HCT116 (cell line): Measurements from ENCODE around the gene VSTM1. TPM values are rescaled to one million over a fixed set of nuclear protein-coding genes. Genes with fewer than 3 reads are reported as not detected.

Source experiments
- ATAC-seq: fragments of 200-7000 bp; cut with Tn5 transposase; 2 replicates; pipeline ENCODE4 v1.9.1; 2020; ENCODE audit warnings: mild to moderate bottlenecking, moderate library complexity
- BruUV-seq: library from RNA; stranded (reverse); fragments of 400-500 nt; replicated peaks from 2 replicates; lab custom pipeline; 2021; lab: Mats Ljungman, UMichigan
- CTCF ChIA-PET: fragments of 300-600 bp; sonication (Branson Sonifier 250); formaldehyde crosslinking; loops from one replicate; lab custom pipeline; 2021; ENCODE audit warnings: antibody characterized with exemption; lab: Charles Lee
- POLR2A ChIA-PET: fragments of 300-600, 350-600 bp; sonication (Branson Sonifier 250); formaldehyde crosslinking; loops from one replicate; lab custom pipeline; 2021; ENCODE audit warnings: antibody characterized with exemption; lab: Charles Lee
- RAD21 ChIA-PET, 2 experiments: fragments of 300-600 bp; sonication (Branson Sonifier 250); formaldehyde crosslinking; loops; one replicate each; lab custom pipeline; 2023; ENCODE audit warnings: low total read pairs in 2 of 2; ENCODE audit not compliant: uncharacterized antibody in 2 of 2, unreplicated experiment in 2 of 2, low non-redundant PET in 1 of 2; lab: Charles Lee
- DNase-seq: peaks from one replicate; pipeline ENCODE4 v3.0.0-alpha.2; 2010; ENCODE audit warnings: low read depth, low spot score
- H2AFZ ChIP-seq: fragments of 200-600 bp; shearing (Covaris generic), sonication (generic); 2 replicates; pipeline ENCODE4 v1.6.1; 2017; ENCODE audit warnings: low read depth, mixed run types, mixed read lengths, antibody characterized with exemption, low read length; ENCODE audit not compliant: poor library complexity, severe bottlenecking
- H3K27ac ChIP-seq: 2 replicates; pipeline ENCODE4 v1.5.1; 2012; ENCODE audit warnings: low read depth, low read length
- H3K27me3 ChIP-seq: fragments of 200-600 bp; sonication (generic); 2 replicates; pipeline ENCODE4 v1.6.1; 2016; ENCODE audit warnings: mixed run types, low read length, mixed read lengths; ENCODE audit not compliant: insufficient read depth
- H3K36me3 ChIP-seq, 2 experiments: fragments of 200-500 bp in 1 of 2; fragments of 200-600 bp in 1 of 2; sonication (Bioruptor generic) in 1 of 2; sonication (generic) in 1 of 2; 2 replicates each; pipeline versions ENCODE4 v1.5.1 to v1.6.1; 2014 to 2016; ENCODE audit warnings: low read length in 2 of 2, inconsistent platforms in 1 of 2, mixed read lengths in 1 of 2, mixed run types in 1 of 2; ENCODE audit not compliant: insufficient read depth in 2 of 2, control insufficient read depth in 1 of 2
- H3K4me1 ChIP-seq, 2 experiments: fragments of 200-600 bp in 1 of 2; sonication (generic) in 1 of 2; 2 replicates each; pipeline versions ENCODE4 v1.5.1 to v1.6.1; 2012 to 2017; ENCODE audit warnings: low read length in 2 of 2, inconsistent platforms in 1 of 2, mild to moderate bottlenecking in 1 of 2, mixed read lengths in 1 of 2, mixed run types in 1 of 2, moderate library complexity in 1 of 2; ENCODE audit not compliant: insufficient read depth in 2 of 2, control insufficient read depth in 1 of 2
- H3K4me2 ChIP-seq: fragments of 200-600 bp; sonication (generic); 2 replicates; pipeline ENCODE4 v1.6.1; 2017; ENCODE audit warnings: mixed run types, low read length, mixed read lengths
- H3K4me3 ChIP-seq, 2 experiments: fragments of 200-600 bp in 1 of 2; sonication (generic) in 1 of 2; replicated peaks in 1 of 2; 2 replicates each; pipeline ENCODE4 v1.5.1; 2011 to 2016; ENCODE audit warnings: low read length in 2 of 2, control low read depth in 1 of 2, low read depth in 1 of 2, mild to moderate bottlenecking in 1 of 2, mixed read lengths in 1 of 2, mixed run types in 1 of 2
- H3K79me2 ChIP-seq: fragments of 200-600 bp; sonication (generic); 2 replicates; pipeline ENCODE4 v1.6.1; 2017; ENCODE audit warnings: mild to moderate bottlenecking, mixed run types, low read length, moderate library complexity, mixed read lengths; ENCODE audit not compliant: insufficient read depth
- H3K9ac ChIP-seq: fragments of 200-600 bp; sonication (generic); 2 replicates; pipeline ENCODE4 v1.6.1; 2016; ENCODE audit warnings: low read length, mixed read lengths
- H3K9me2 ChIP-seq: fragments of 200-600 bp; sonication (generic), shearing (Covaris generic); 2 replicates; pipeline ENCODE4 v1.6.1; 2017; ENCODE audit warnings: mixed run types, mild to moderate bottlenecking, moderate library complexity; ENCODE audit not compliant: insufficient read depth
- H3K9me3 ChIP-seq, 2 experiments: fragments of 200-500 bp in 1 of 2; fragments of 200-600 bp in 1 of 2; sonication (Bioruptor generic) in 1 of 2; sonication (generic) in 1 of 2; 2 replicates each; pipeline ENCODE4 v1.6.1; 2014 to 2017; ENCODE audit warnings: low read length in 2 of 2, mixed read lengths in 2 of 2, inconsistent platforms in 1 of 2, low read depth in 1 of 2, mild to moderate bottlenecking in 1 of 2, mixed run types in 1 of 2, moderate library complexity in 1 of 2; ENCODE audit not compliant: control insufficient read depth in 1 of 2, insufficient read depth in 1 of 2
- H4K20me1 ChIP-seq: fragments of 200-600 bp; sonication (generic), shearing (Covaris generic); 2 replicates; pipeline ENCODE4 v1.6.1; 2017; ENCODE audit warnings: mixed run types, mild to moderate bottlenecking, moderate library complexity; ENCODE audit not compliant: insufficient read depth
- CEBPB ChIP-seq: IDR thresholded peaks from 2 replicates; pipeline ENCODE4 v1.6.1; 2012; ENCODE audit warnings: low read depth
- CTCF ChIP-seq, 3 experiments: fragments of 200-600 bp in 1 of 3; sonication (generic) in 1 of 3; IDR thresholded peaks in 2 of 3; conservative IDR thresholded peaks in 1 of 3; 2 replicates each; pipeline ENCODE4 v1.5.1; 2012 to 2017; ENCODE audit warnings: low read depth in 2 of 3, low read length in 2 of 3, antibody characterized with exemption in 1 of 3, borderline replicate concordance in 1 of 3, control low read depth in 1 of 3, mild to moderate bottlenecking in 1 of 3, mixed read lengths in 1 of 3, mixed run types in 1 of 3, moderate library complexity in 1 of 3; ENCODE audit not compliant: insufficient read depth in 1 of 3
- EGR1 ChIP-seq: IDR thresholded peaks from 2 replicates; pipeline ENCODE4 v1.6.1; 2012; ENCODE audit warnings: low read depth
- ELF1 ChIP-seq: IDR thresholded peaks from 2 replicates; pipeline ENCODE4 v1.6.1; 2012; ENCODE audit warnings: low read depth, borderline replicate concordance
- EZH2 ChIP-seq: fragments of 200-600 bp; sonication (generic); IDR thresholded peaks from 2 replicates; pipeline ENCODE4 v1.6.1; 2017; ENCODE audit warnings: antibody characterized with exemption, mixed run types
- EZH2phosphoT487 ChIP-seq: fragments of 200-600 bp; IDR thresholded peaks from 2 replicates; pipeline ENCODE4 v1.6.1; 2018; ENCODE audit warnings: antibody characterized with exemption, borderline replicate concordance
- JUND ChIP-seq: IDR thresholded peaks from 2 replicates; pipeline ENCODE4 v1.6.1; 2012
- MAX ChIP-seq: IDR thresholded peaks from 2 replicates; pipeline ENCODE4 v1.6.1; 2012
- POLR2A ChIP-seq: IDR thresholded peaks from 2 replicates; pipeline ENCODE4 v1.7.0; 2011; ENCODE audit warnings: borderline replicate concordance; ENCODE audit not compliant: insufficient read depth, insufficient read length; ENCODE audit errors: extremely low read depth
- REST ChIP-seq: IDR thresholded peaks from 2 replicates; pipeline ENCODE4 v1.6.1; 2012; ENCODE audit warnings: low read depth
- SP1 ChIP-seq: IDR thresholded peaks from 2 replicates; pipeline ENCODE4 v1.6.1; 2012; ENCODE audit warnings: low read depth
- ZFX ChIP-seq: fragments of 450-650 bp; IDR thresholded peaks from 2 replicates; pipeline ENCODE4 v1.6.1; 2017
- intact Hi-C: fragments of 100-400 bp; cut with micrococcal nuclease; formaldehyde crosslinking; loops from 2 replicates; pipeline ENCODE4 v1.10.0; 2022
- total RNA-seq: library from RNA; stranded (reverse); gene quantifications from one replicate; pipeline ENCODE4 v1.2.1, GENCODE V29; 2021; ENCODE audit not compliant: unreplicated experiment
- TF ChIP-seq, protein P1 (sequence below): IDR thresholded peaks from 2 replicates; pipeline ENCODE4 v1.6.1; 2011; ENCODE audit warnings: mild to moderate bottlenecking, low read length, moderate library complexity; ENCODE audit not compliant: insufficient replicate concordance; ENCODE audit errors: extremely low read depth

Gene VSTM1
- total RNA-seq, 1 experiment from 2014 or later = not detected

DNA sequence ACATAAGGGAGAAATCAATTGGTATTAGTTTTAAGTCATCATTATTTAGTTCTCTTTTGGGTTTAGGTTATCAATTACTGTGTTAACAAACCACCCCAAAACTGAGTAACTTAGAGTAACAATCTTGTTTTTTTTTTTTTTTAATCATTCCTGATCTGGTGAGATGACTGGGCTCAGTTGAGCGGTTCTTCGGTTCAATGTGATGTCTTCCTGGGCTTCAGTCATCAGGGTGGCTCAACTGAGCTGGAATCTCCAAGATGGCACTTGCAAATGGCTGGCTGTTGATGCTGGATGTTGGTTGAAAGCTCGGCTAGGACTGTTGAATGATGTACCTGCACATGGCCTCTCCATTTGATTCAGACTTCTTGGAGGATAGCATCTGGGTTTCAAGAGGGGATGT, 20.7 kb upstream of the VSTM1 start:
- no peak overlapping the region for H3K9ac ChIP-seq
- H3K9me2 ChIP-seq = no peaks in the 10 kb centered on the region
- H3K9me3 ChIP-seq = peaks cover 0 to 7% of the 10 kb centered on the region in 2 experiments; a peak in 1 of 4 replicates
- no peaks in the 10 kb centered on the region for H3K27me3 ChIP-seq
- no peak overlapping the region for H3K4me2 ChIP-seq
- no peak overlapping the region for H3K27ac ChIP-seq
- no peak overlapping the region for H2AFZ ChIP-seq
- no peaks in the 10 kb centered on the region for H4K20me1 ChIP-seq
- no peak for ATAC-seq
- H3K4me3 ChIP-seq = no peak overlapping the region
- H3K79me2 ChIP-seq = no peaks in the 10 kb centered on the region
- no peak for TF ChIP-seq EGR1
- TF ChIP-seq REST = no peak
- no peak for TF ChIP-seq ZFX
- no peak for TF ChIP-seq CTCF (IDR thresholded peaks at IDR 0.05 in 2 of 3, conservative IDR thresholded peaks at IDR 0.05 in 1 of 3; ENCODE audit: borderline replicate concordance in 1 of 3, insufficient read depth in 1 of 3, low read depth in 2 of 3, low read length in 2 of 3)
- no peak for TF ChIP-seq POLR2A
- TF ChIP-seq, protein P1, sequence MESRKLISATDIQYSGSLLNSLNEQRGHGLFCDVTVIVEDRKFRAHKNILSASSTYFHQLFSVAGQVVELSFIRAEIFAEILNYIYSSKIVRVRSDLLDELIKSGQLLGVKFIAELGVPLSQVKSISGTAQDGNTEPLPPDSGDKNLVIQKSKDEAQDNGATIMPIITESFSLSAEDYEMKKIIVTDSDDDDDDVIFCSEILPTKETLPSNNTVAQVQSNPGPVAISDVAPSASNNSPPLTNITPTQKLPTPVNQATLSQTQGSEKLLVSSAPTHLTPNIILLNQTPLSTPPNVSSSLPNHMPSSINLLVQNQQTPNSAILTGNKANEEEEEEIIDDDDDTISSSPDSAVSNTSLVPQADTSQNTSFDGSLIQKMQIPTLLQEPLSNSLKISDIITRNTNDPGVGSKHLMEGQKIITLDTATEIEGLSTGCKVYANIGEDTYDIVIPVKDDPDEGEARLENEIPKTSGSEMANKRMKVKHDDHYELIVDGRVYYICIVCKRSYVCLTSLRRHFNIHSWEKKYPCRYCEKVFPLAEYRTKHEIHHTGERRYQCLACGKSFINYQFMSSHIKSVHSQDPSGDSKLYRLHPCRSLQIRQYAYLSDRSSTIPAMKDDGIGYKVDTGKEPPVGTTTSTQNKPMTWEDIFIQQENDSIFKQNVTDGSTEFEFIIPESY = no peak
- no peak for TF ChIP-seq ELF1
- TF ChIP-seq MAX = no peak
- no peak for TF ChIP-seq CEBPB
- no peak for TF ChIP-seq SP1
- TF ChIP-seq EZH2 = no peak
- TF ChIP-seq EZH2phosphoT487 = no peak
- no peak for TF ChIP-seq JUND
- no peak for DNase-seq
- CTCF ChIA-PET = interaction anchor here (1.4 kb wide), 1 partner anchor 292 kb away, joined by 3 read pairs; no protein-coding TSS in a partner anchor
- no TSS peak for BruUV-seq
- POLR2A ChIA-PET = no interaction called here
- no peaks in the 10 kb centered on the region for H3K36me3 ChIP-seq
- RAD21 ChIA-PET = no interaction called here
- H3K4me1 ChIP-seq = no peaks in the 10 kb centered on the region
- intact Hi-C loops = no loop called here
